Measurements from ENCODE around the gene ATP5MC3.

DNA sequence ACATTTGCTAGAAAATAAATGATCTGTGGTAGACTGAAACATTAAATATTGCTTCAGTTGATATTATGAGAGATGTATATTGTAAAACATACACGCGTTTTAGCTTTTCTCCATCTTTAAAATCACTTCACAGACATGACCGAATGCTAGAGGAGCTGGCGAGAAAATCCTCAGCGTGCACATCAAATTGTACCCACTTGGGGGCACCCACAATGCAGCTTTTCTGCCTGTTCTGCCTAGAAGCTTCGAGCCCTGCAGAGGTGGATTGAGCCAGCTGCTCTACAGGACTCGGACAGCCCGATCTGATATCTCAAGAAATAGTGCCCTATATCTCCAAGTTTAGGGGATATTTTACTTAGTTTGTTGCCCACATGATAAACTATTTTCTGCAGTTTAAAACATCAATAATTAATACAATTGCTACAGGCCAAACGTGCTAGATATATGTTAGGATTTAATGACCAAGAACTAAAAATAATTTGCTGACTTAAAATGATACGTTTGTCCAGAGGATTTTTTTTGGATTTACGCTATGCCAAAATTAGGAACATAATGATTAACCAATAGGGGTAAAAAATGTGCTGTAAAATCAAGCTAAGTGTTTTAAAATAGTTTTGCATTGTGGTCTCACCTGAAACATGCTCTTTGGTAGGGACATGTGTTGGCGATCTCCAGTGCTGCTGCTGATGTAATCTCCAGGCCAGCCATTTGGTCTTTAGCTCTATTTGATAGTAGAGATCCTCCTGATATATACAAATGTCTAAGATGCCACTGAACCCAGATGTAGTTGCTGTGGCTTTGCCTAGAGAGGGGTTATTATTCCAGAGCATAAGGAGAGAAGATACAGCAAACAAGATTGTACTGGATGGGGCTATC is 22.3 kb upstream of the ATP5MC3 start:
- TF ChIP-seq, protein P1, sequence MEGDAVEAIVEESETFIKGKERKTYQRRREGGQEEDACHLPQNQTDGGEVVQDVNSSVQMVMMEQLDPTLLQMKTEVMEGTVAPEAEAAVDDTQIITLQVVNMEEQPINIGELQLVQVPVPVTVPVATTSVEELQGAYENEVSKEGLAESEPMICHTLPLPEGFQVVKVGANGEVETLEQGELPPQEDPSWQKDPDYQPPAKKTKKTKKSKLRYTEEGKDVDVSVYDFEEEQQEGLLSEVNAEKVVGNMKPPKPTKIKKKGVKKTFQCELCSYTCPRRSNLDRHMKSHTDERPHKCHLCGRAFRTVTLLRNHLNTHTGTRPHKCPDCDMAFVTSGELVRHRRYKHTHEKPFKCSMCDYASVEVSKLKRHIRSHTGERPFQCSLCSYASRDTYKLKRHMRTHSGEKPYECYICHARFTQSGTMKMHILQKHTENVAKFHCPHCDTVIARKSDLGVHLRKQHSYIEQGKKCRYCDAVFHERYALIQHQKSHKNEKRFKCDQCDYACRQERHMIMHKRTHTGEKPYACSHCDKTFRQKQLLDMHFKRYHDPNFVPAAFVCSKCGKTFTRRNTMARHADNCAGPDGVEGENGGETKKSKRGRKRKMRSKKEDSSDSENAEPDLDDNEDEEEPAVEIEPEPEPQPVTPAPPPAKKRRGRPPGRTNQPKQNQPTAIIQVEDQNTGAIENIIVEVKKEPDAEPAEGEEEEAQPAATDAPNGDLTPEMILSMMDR (IDR thresholded peaks at IDR 0.05), result peak; percentile 81
- TF ChIP-seq POLR2AphosphoS5 (IDR thresholded peaks at IDR 0.05; ENCODE audit: low read depth, low read length) (no peak), SIN3A (IDR thresholded peaks at IDR 0.05; ENCODE audit: borderline replicate concordance, insufficient read depth, low read depth, low read length) (no peak), TCF7L2 (IDR thresholded peaks at IDR 0.05; ENCODE audit: low read depth, low read length) (no peak)
